HEK293 (cell line): ENCODE results near the gene OTOP3.

Experiments
- CTCF ChIA-PET: fragments of 350-600 bp; formaldehyde crosslinking; extraction: SDS; loops from one replicate; lab custom pipeline; 2021; ENCODE audit warnings: antibody characterized with exemption; lab: Yijun Ruan, JAX
- POLR2A ChIA-PET: fragments of 300-600 bp; formaldehyde crosslinking; extraction: SDS; loops from one replicate; lab custom pipeline; 2020; ENCODE audit warnings: antibody characterized with exemption, inconsistent platforms; lab: Yijun Ruan, JAX
- H3K27ac ChIP-seq: fragments of 200-500 bp; sonication (Bioruptor generic); 2 replicates; pipeline ENCODE4 v1.5.1; 2014; ENCODE audit warnings: low read depth, low read length, control low read depth, inconsistent platforms; ENCODE audit errors: extremely low read depth
- H3K36me3 ChIP-seq, 2 experiments: fragments of 200-500 bp in 1 of 2; sonication (Bioruptor generic) in 1 of 2; 1 replicate in 1 of 2; 2 replicates in 1 of 2; pipeline ENCODE4 v1.5.1; 2014 to 2017; ENCODE audit warnings: inconsistent platforms in 2 of 2, low read length in 2 of 2; ENCODE audit not compliant: control insufficient read depth in 2 of 2, insufficient read depth in 1 of 2
- H3K4me1 ChIP-seq: fragments of 200-500 bp; sonication (Bioruptor generic); 2 replicates; pipeline ENCODE4 v1.5.1; 2014; ENCODE audit warnings: mild to moderate bottlenecking, low read length, inconsistent platforms; ENCODE audit not compliant: control insufficient read depth, insufficient read depth
- H3K4me3 ChIP-seq: 2 replicates; pipeline ENCODE4 v1.5.1; 2011; ENCODE audit warnings: low read depth, mild to moderate bottlenecking, control low read depth, low read length, moderate library complexity
- H3K9me3 ChIP-seq: fragments of 200-500 bp; sonication (Bioruptor generic); 2 replicates; pipeline ENCODE4 v1.5.1; 2014; ENCODE audit warnings: low read depth, low read length, inconsistent platforms; ENCODE audit not compliant: control insufficient read depth, insufficient read depth
- AEBP2 ChIP-seq: fragments of 450-650 bp; formaldehyde crosslinking; IDR thresholded peaks from 2 replicates; pipeline ENCODE4 v1.5.1; 2016; ENCODE audit warnings: missing biosample characterization, missing genetic modification characterization, borderline replicate concordance
- BCL11A ChIP-seq: fragments of 450-650 bp; formaldehyde crosslinking; IDR thresholded peaks from 2 replicates; pipeline ENCODE4 v1.5.1; 2016; ENCODE audit warnings: low read depth, missing biosample characterization, missing genetic modification characterization
- GLIS2 ChIP-seq: fragments of 450-650 bp; formaldehyde crosslinking; IDR thresholded peaks from 2 replicates; pipeline ENCODE4 v1.5.1; 2016; ENCODE audit warnings: missing biosample characterization, missing genetic modification characterization
- PRDM6 ChIP-seq: fragments of 450-650 bp; formaldehyde crosslinking; IDR thresholded peaks from 2 replicates; pipeline ENCODE4 v1.5.1; 2017; ENCODE audit warnings: missing biosample characterization, missing genetic modification characterization
- SP2 ChIP-seq: fragments of 450-650 bp; formaldehyde crosslinking; IDR thresholded peaks from 2 replicates; pipeline ENCODE4 v1.5.1; 2016; ENCODE audit warnings: missing biosample characterization, missing genetic modification characterization
- WT1 ChIP-seq: fragments of 450-650 bp; formaldehyde crosslinking; IDR thresholded peaks from 2 replicates; pipeline ENCODE4 v1.5.1; 2016; ENCODE audit warnings: missing biosample characterization, missing genetic modification characterization
- YY2 ChIP-seq: fragments of 450-650 bp; formaldehyde crosslinking; IDR thresholded peaks from 2 replicates; pipeline ENCODE4 v1.5.1; 2016; ENCODE audit warnings: missing biosample characterization, missing genetic modification characterization
- ZFHX2 ChIP-seq: fragments of 450-650 bp; formaldehyde crosslinking; conservative IDR thresholded peaks from 2 replicates; pipeline ENCODE4 v1.5.1; 2016; ENCODE audit warnings: missing biosample characterization, missing genetic modification characterization
- ZNF10 ChIP-seq: fragments of 450-650 bp; formaldehyde crosslinking; IDR thresholded peaks from 2 replicates; pipeline ENCODE4 v1.5.1; 2017; ENCODE audit warnings: missing biosample characterization, missing genetic modification characterization
- ZNF18 ChIP-seq: fragments of 450-650 bp; formaldehyde crosslinking; IDR thresholded peaks from 2 replicates; pipeline ENCODE4 v1.5.1; 2016; ENCODE audit warnings: missing biosample characterization, missing genetic modification characterization
- ZNF239 ChIP-seq: fragments of 450-650 bp; formaldehyde crosslinking; IDR thresholded peaks from 2 replicates; pipeline ENCODE4 v1.5.1; 2016; ENCODE audit warnings: missing biosample characterization, missing genetic modification characterization
- ZNF24 ChIP-seq: fragments of 450-650 bp; formaldehyde crosslinking; IDR thresholded peaks from 2 replicates; pipeline ENCODE4 v1.5.1; 2016; ENCODE audit warnings: missing biosample characterization, missing genetic modification characterization
- ZNF335 ChIP-seq: fragments of 450-650 bp; formaldehyde crosslinking; conservative IDR thresholded peaks from 2 replicates; pipeline ENCODE4 v1.5.1; 2016; ENCODE audit warnings: missing biosample characterization, missing genetic modification characterization
- ZNF366 ChIP-seq: fragments of 450-650 bp; formaldehyde crosslinking; conservative IDR thresholded peaks from 2 replicates; pipeline ENCODE4 v1.5.1; 2016; ENCODE audit warnings: missing biosample characterization, missing genetic modification characterization
- ZNF398 ChIP-seq: fragments of 450-650 bp; formaldehyde crosslinking; IDR thresholded peaks from 2 replicates; pipeline ENCODE4 v1.5.1; 2017; ENCODE audit warnings: missing biosample characterization, missing genetic modification characterization
- ZNF423 ChIP-seq: fragments of 450-650 bp; formaldehyde crosslinking; IDR thresholded peaks from 2 replicates; pipeline ENCODE4 v1.5.1; 2016; ENCODE audit warnings: missing biosample characterization, missing genetic modification characterization
- ZNF544 ChIP-seq: fragments of 450-650 bp; formaldehyde crosslinking; IDR thresholded peaks from 2 replicates; pipeline ENCODE4 v1.5.0; 2017; ENCODE audit warnings: missing biosample characterization, missing genetic modification characterization
- ZNF571 ChIP-seq: fragments of 450-650 bp; formaldehyde crosslinking; IDR thresholded peaks from 2 replicates; pipeline ENCODE4 v1.5.0; 2017; ENCODE audit warnings: missing biosample characterization, missing genetic modification characterization
- ZNF585B ChIP-seq: fragments of 450-650 bp; formaldehyde crosslinking; IDR thresholded peaks from 2 replicates; pipeline ENCODE4 v1.5.1; 2016; ENCODE audit warnings: missing biosample characterization, missing genetic modification characterization
- ZNF600 ChIP-seq: fragments of 450-650 bp; formaldehyde crosslinking; IDR thresholded peaks from 2 replicates; pipeline ENCODE4 v1.5.1; 2016; ENCODE audit warnings: missing biosample characterization, missing genetic modification characterization
- ZNF654 ChIP-seq: fragments of 450-650 bp; formaldehyde crosslinking; IDR thresholded peaks from 2 replicates; pipeline ENCODE4 v1.5.1; 2016; ENCODE audit warnings: low read depth, missing biosample characterization, missing genetic modification characterization
- ZNF660 ChIP-seq: fragments of 450-650 bp; IDR thresholded peaks from 2 replicates; pipeline ENCODE4 v1.5.1; 2018; ENCODE audit warnings: missing biosample characterization, mild to moderate bottlenecking, missing genetic modification characterization
- ZNF777 ChIP-seq: fragments of 450-650 bp; formaldehyde crosslinking; IDR thresholded peaks from 2 replicates; pipeline ENCODE4 v1.5.1; 2017; ENCODE audit warnings: missing biosample characterization, missing genetic modification characterization, borderline replicate concordance
- ZSCAN23 ChIP-seq: fragments of 450-650 bp; formaldehyde crosslinking; IDR thresholded peaks from 2 replicates; pipeline ENCODE4 v1.5.1; 2016; ENCODE audit warnings: missing biosample characterization, missing genetic modification characterization
- ZSCAN4 ChIP-seq: fragments of 450-650 bp; formaldehyde crosslinking; IDR thresholded peaks from 2 replicates; pipeline ENCODE4 v1.5.1; 2017; ENCODE audit warnings: missing biosample characterization, missing genetic modification characterization
- ZSCAN5A ChIP-seq: fragments of 450-650 bp; formaldehyde crosslinking; IDR thresholded peaks from 2 replicates; pipeline ENCODE4 v1.5.1; 2016; ENCODE audit warnings: missing biosample characterization, missing genetic modification characterization

Gene OTOP3

GRCh38 chr17:74924250-74924948 is 11.3 kb upstream of the OTOP3 start, which contains the start of gene OTOP2:
TSS of gene OTOP2 (plus strand) at chr17:74924273. CDS start at chr17:74924633, 360 bp downstream.
- Histone ChIP-seq H3K4me1 (no peaks in the 10 kb centered on the region), H3K27ac (no peak within 1 kb of the TSS), H3K4me3 (peak within 1 kb of the TSS; percentile 37), H3K9me3 (no peaks in the 10 kb centered on the region), H3K36me3 (peaks cover 0 to 5% of the 10 kb centered on the region in 2 experiments; a peak in 1 of 3 replicates)
- TF ChIP-seq ZNF423 (tag by site-specific recombination): no peak
- no peak for TF ChIP-seq ZSCAN5A (tag by site-specific recombination)
- TF ChIP-seq AEBP2 (tag by site-specific recombination): no peak
- TF ChIP-seq ZNF239: no peak
- TF ChIP-seq ZNF24 (tag by site-specific recombination): no peak
- TF ChIP-seq PRDM6: no peak
- TF ChIP-seq ZNF544 (tag by site-specific recombination): no peak
- TF ChIP-seq BCL11A (tag by site-specific recombination): no peak
- TF ChIP-seq YY2: no peak
- TF ChIP-seq ZNF660 (tag by site-specific recombination): no peak
- no peak for TF ChIP-seq ZNF335 (tag by site-specific recombination)
- no peak for TF ChIP-seq ZSCAN4 (tag by site-specific recombination)
- TF ChIP-seq GLIS2 (tag by site-specific recombination): no peak
- TF ChIP-seq ZNF571 (tag by site-specific recombination): no peak
- no peak for TF ChIP-seq ZNF654 (tag by site-specific recombination)
- no peak for TF ChIP-seq ZNF600 (tag by site-specific recombination)
- no peak for TF ChIP-seq ZNF10
- TF ChIP-seq WT1 (tag by site-specific recombination): no peak
- ChIA-PET CTCF (interaction anchor here (0.6 to 6.3 kb wide), 22 partner anchors 9 to 269 kb away, joined by 3 to 69 read pairs (median 3); no protein-coding TSS in a partner anchor), POLR2A (interaction anchor here (1.0 to 2.5 kb wide), 3 partner anchors 33 to 51 kb away, joined by 3 to 8 read pairs (median 4); partner anchors contain the start of gene FDXR)

GRCh38 chr17:74925242-74925641 is 10.5 kb upstream of the OTOP3 start:
- H3K36me3 ChIP-seq: peaks cover 0 to 2% of the 10 kb centered on the region in 2 experiments; a peak in 1 of 3 replicates
- H3K27ac ChIP-seq: no peak overlapping the region
- H3K4me1 ChIP-seq: no peaks in the 10 kb centered on the region
- CTCF ChIA-PET: interaction anchor here (0.7 to 6.3 kb wide), 10 partner anchors 12 to 176 kb away, joined by 3 to 69 read pairs (median 3); no protein-coding TSS in a partner anchor
- H3K9me3 ChIP-seq: no peaks in the 10 kb centered on the region
- no peak overlapping the region for H3K4me3 ChIP-seq
- POLR2A ChIA-PET: interaction anchor here (0.7 to 1.4 kb wide), 3 partner anchors 47 to 364 kb away, joined by 3 to 4 read pairs (median 3); partner anchors contain the start of genes FDXR and SLC25A19
- peak; percentile 71 for TF ChIP-seq ZNF585B (tag by site-specific recombination)
- TF ChIP-seq ZNF18 (tag by site-specific recombination): no peak
- TF ChIP-seq ZNF366: 0 out of 2 replicates have a peak, but pooled peaks have one; percentile 13
- no peak for TF ChIP-seq ZNF777 (tag by site-specific recombination)
- no peak for TF ChIP-seq ZNF398 (tag by site-specific recombination)
- no peak for TF ChIP-seq ZSCAN23
- TF ChIP-seq ZFHX2 (tag by site-specific recombination): peak; percentile 88
- peak; percentile 11; the same call in 1 of the 2 replicates for TF ChIP-seq SP2 (tag by site-specific recombination)
